MM.1S (cell line): ENCODE data around the gene RCSD1.

Source experiments
- DNase-seq: peaks from one replicate; pipeline ENCODE4 v3.0.0-alpha.2; 2015
- H2AFZ ChIP-seq: fragments of 300-600 bp; sonication (generic); 2 replicates; pipeline ENCODE4 v1.6.0; 2016; ENCODE audit warnings: antibody characterized with exemption, low read length
- H3F3A ChIP-seq: fragments of 300-600 bp; sonication (generic); 2 replicates; pipeline ENCODE4 v1.6.1; 2016; ENCODE audit warnings: mild to moderate bottlenecking, antibody characterized with exemption, low read length, moderate library complexity, mixed read lengths; ENCODE audit not compliant: insufficient read depth
- H3K27ac ChIP-seq: fragments of 300-600 bp; sonication (generic); 2 replicates; pipeline ENCODE4 v1.5.1; 2016; ENCODE audit warnings: mild to moderate bottlenecking, low read length
- H3K27me3 ChIP-seq: fragments of 300-600 bp; sonication (generic); replicated peaks from 2 replicates; pipeline ENCODE4 v1.6.0; 2016; ENCODE audit warnings: low read length; ENCODE audit not compliant: insufficient read depth
- H3K36me3 ChIP-seq: fragments of 300-600 bp; sonication (generic); replicated peaks from 2 replicates; pipeline ENCODE4 v1.6.1; 2016; ENCODE audit warnings: mild to moderate bottlenecking, low read length, mixed read lengths; ENCODE audit not compliant: insufficient read depth
- H3K4me1 ChIP-seq: fragments of 300-600 bp; sonication (generic); 2 replicates; pipeline ENCODE4 v1.6.1; 2016; ENCODE audit warnings: low read length, mixed read lengths
- H3K4me2 ChIP-seq: fragments of 300-600 bp; sonication (generic); 2 replicates; pipeline ENCODE4 v1.6.0; 2016; ENCODE audit warnings: low read depth, low read length
- H3K4me3 ChIP-seq: fragments of 300-600 bp; sonication (generic); 2 replicates; pipeline ENCODE4 v1.5.1; 2016; ENCODE audit warnings: low read length, mixed read lengths
- H3K79me2 ChIP-seq: fragments of 300-600 bp; sonication (generic); 2 replicates; pipeline ENCODE4 v1.6.1; 2016; ENCODE audit warnings: mixed run types, low read length, mixed read lengths
- H3K9ac ChIP-seq: fragments of 300-600 bp; sonication (generic); 2 replicates; pipeline ENCODE4 v1.6.1; 2016; ENCODE audit warnings: low read length, mixed read lengths
- H3K9me2 ChIP-seq: fragments of 300-600 bp; sonication (generic); replicated peaks from 2 replicates; pipeline ENCODE4 v1.6.1; 2016; ENCODE audit warnings: mild to moderate bottlenecking, low read length, mixed read lengths; ENCODE audit not compliant: insufficient read depth
- H3K9me3 ChIP-seq: fragments of 300-600 bp; sonication (generic); replicated peaks from 2 replicates; pipeline ENCODE4 v1.6.1; 2016; ENCODE audit warnings: mild to moderate bottlenecking, low read length, mixed read lengths; ENCODE audit not compliant: insufficient read depth
- H4K20me1 ChIP-seq: fragments of 300-600 bp; sonication (generic); 2 replicates; pipeline ENCODE4 v1.6.1; 2016; ENCODE audit warnings: mild to moderate bottlenecking, low read length, moderate library complexity, mixed read lengths; ENCODE audit not compliant: insufficient read depth
- CTCF ChIP-seq: fragments of 300-600 bp; sonication (generic); IDR thresholded peaks from 2 replicates; pipeline ENCODE4 v1.5.1; 2016; ENCODE audit warnings: antibody characterized with exemption, low read length, mixed read lengths
- EZH2 ChIP-seq: fragments of 300-600 bp; sonication (generic); optimal IDR thresholded peaks from 2 replicates; pipeline ENCODE3; 2017; ENCODE audit warnings: low read depth, mild to moderate bottlenecking, antibody characterized with exemption, low read length, mixed read lengths
- EZH2phosphoT487 ChIP-seq: fragments of 300-600 bp; sonication (generic); IDR thresholded peaks from 2 replicates; pipeline ENCODE4 v1.6.1; 2018; ENCODE audit warnings: antibody characterized with exemption, low read length

The RCSD1 gene

DNA sequence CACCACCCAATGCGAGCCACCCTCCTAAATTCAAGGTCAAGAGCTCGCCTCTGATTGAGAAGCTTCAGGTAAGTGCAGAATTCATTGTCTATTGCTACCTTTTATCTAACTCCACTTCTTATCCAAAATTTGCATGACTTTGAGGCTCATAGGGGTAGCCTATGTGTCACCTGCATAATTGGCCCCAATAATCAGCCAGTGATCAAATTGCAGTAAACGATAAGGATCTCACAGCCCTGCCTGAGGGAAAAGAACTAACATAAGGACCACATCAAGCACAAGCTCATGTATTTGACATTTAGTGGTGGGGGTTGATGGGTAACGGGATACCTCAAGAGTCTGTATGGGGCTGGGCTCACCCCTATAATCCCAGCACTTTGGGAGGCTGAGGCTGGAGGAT lies 60.0 kb downstream of the RCSD1 start:
- H3F3A ChIP-seq: peaks cover 4% of the 10 kb centered on the region; the same call in 1 of the 2 replicates
- no peak overlapping the region for H2AFZ ChIP-seq
- H3K27me3 ChIP-seq: no peaks in the 10 kb centered on the region
- H3K4me1 ChIP-seq: peaks cover 4% of the 10 kb centered on the region
- H3K9me2 ChIP-seq: no peaks in the 10 kb centered on the region
- TF ChIP-seq CTCF (no peak), EZH2phosphoT487 (no peak), EZH2 (no peak)
- no peaks in the 10 kb centered on the region for H4K20me1 ChIP-seq
- H3K9me3 ChIP-seq: no peaks in the 10 kb centered on the region
- DNase-seq: no peak
- no peak overlapping the region for H3K9ac ChIP-seq
- no peak overlapping the region for H3K27ac ChIP-seq
- H3K79me2 ChIP-seq: peaks cover 7% of the 10 kb centered on the region; the same call in 1 of the 2 replicates
- 0 out of 2 replicates have a peak, but pooled peaks cover 4% of the 10 kb centered on the region for H3K36me3 ChIP-seq
- no peak overlapping the region for H3K4me2 ChIP-seq
- H3K4me3 ChIP-seq: no peak overlapping the region

DNA sequence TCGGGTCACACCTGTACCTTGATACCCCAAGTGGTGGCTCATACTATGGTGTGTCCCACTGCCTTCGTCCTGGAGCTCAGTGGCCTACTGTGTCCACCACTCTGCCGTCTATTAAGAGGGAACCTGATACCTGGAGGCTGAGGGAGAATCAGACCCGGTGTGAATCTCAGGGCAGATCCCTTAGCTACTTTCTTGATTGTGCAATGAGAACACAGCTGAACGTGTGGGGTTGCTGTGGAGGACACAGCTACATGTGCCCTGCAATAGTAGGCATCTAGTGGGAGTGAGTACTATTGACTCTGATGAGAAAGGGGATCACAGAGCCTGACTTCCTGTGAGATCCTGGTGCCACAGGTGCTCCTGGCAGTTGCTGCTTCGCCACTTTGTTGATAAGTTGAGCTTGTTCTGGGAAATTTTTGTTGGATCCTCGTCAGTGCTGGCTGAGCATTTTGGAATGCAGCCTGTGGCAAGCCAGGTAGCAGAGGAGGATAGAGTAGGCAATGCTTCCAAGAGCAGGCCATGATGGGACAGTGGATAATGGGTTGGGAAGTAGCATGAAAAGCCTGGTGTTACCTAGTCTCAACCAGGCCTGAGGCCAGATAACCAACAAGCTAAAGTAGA lies 63.5 kb downstream of the RCSD1 start:
- H3K27ac ChIP-seq: no peak overlapping the region
- H4K20me1 ChIP-seq: no peaks in the 10 kb centered on the region
- no peaks in the 10 kb centered on the region for H3K9me2 ChIP-seq
- no peak overlapping the region for H2AFZ ChIP-seq
- no peak overlapping the region for H3K9ac ChIP-seq
- DNase-seq: no peak
- no peak overlapping the region for H3K4me2 ChIP-seq
- no peak overlapping the region for H3K4me3 ChIP-seq
- peaks cover 2% of the 10 kb centered on the region; the same call in 1 of the 2 replicates for H3K79me2 ChIP-seq
- H3K36me3 ChIP-seq: 0 out of 2 replicates have a peak, but pooled peaks cover 6% of the 10 kb centered on the region
- no peaks in the 10 kb centered on the region for H3F3A ChIP-seq
- no peaks in the 10 kb centered on the region for H3K9me3 ChIP-seq
- H3K4me1 ChIP-seq: no peaks in the 10 kb centered on the region
- no peaks in the 10 kb centered on the region for H3K27me3 ChIP-seq
- no peak for TF ChIP-seq EZH2
- TF ChIP-seq CTCF: no peak
- no peak for TF ChIP-seq EZH2phosphoT487

DNA sequence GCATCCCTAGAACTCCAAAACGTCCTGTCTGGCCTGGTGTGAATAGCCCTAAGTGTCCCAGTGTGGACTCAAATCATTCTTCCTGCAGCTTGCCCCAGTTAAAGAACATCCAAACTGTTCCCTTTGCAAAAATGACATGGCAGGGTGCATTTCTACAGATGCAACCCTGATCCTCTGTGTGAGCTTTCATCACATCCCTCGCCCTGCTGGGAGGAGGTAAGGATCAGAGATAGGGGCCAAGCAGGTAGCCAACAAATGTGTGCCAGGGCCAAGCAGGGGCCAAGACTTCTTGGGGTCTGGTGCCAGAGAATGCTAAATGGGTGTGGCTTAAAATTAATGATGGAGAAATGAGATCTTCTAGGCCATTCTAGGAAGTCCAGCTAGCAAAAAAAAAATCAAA lies 64.7 kb downstream of the RCSD1 start:
- Histone ChIP-seq H3K36me3 (0 out of 2 replicates have a peak, but pooled peaks cover 6% of the 10 kb centered on the region), H3K4me1 (no peaks in the 10 kb centered on the region), H3K79me2 (no peaks in the 10 kb centered on the region), H3K9ac (no peak overlapping the region), H3F3A (no peaks in the 10 kb centered on the region), H3K9me2 (no peaks in the 10 kb centered on the region), H3K4me3 (no peak overlapping the region), H3K27ac (no peak overlapping the region), H3K27me3 (no peaks in the 10 kb centered on the region), H3K4me2 (no peak overlapping the region), H3K9me3 (no peaks in the 10 kb centered on the region), H2AFZ (no peak overlapping the region), H4K20me1 (no peaks in the 10 kb centered on the region)
- TF ChIP-seq EZH2 (no peak), EZH2phosphoT487 (no peak), CTCF (no peak)
- DNase-seq: no peak
